ENCODE results near the gene CHD6. TPM values are rescaled to one million over a fixed set of nuclear protein-coding genes. Genes with fewer than 3 reads are reported as not detected.

The CHD6 gene
- total RNA-seq, 2 experiments from 2014 or later, result 26.9 to 45.7 TPM

- no TSS peak for BruUV-seq (replicated peaks)
- DNase-seq (ENCODE audit: low spot score), result no peak
- Histone ChIP-seq H3K9me2 (ENCODE audit: insufficient read depth, low read length) (no peaks in the 10 kb centered on the region), H3K27ac (ENCODE audit: low read depth, low read length, poor library complexity, severe bottlenecking) (no peak overlapping the region), H3K79me2 (ENCODE audit: insufficient read depth, low read depth, low read length) (no peaks in the 10 kb centered on the region), H3K36me3 (ENCODE audit: insufficient read depth, low read length) (peaks cover 48% of the 10 kb centered on the region), H3K4me3 (ENCODE audit: low read depth, low read length, poor library complexity, severe bottlenecking) (no peak overlapping the region), H3K4me2 (ENCODE audit: low read length) (no peak overlapping the region), H3K4me1 (ENCODE audit: insufficient read depth, low read length, poor library complexity, severe bottlenecking) (no peaks in the 10 kb centered on the region), H4K20me1 (ENCODE audit: insufficient read depth, low read length) (no peaks in the 10 kb centered on the region), H3K9me3 (ENCODE audit: low read length) (0 out of 2 replicates have a peak, but pooled peaks cover 4% of the 10 kb centered on the region), H2AFZ (ENCODE audit: low read length) (no peak overlapping the region)
- intact Hi-C loops (cut with micrococcal nuclease; ENCODE audit: unreplicated experiment), result no loop called here
- CTCF ChIA-PET (ENCODE audit: unreplicated experiment), result no interaction called here
- TF ChIP-seq CTCF (conservative IDR thresholded peaks at IDR 0.05; ENCODE audit: low read length) (no peak), EZH2phosphoT487 (IDR thresholded peaks at IDR 0.05; ENCODE audit: borderline replicate concordance, low read depth, low read length) (no peak)
- POLR2A ChIA-PET, result no interaction called here
Observed at GRCh38 chr20:41436679-41437078, 181.5 kb downstream of the CHD6 start.

- no peak overlapping the region for H2AFZ ChIP-seq (ENCODE audit: low read length)
- TF ChIP-seq EZH2phosphoT487 (IDR thresholded peaks at IDR 0.05; ENCODE audit: borderline replicate concordance, low read depth, low read length) (no peak), CTCF (conservative IDR thresholded peaks at IDR 0.05; ENCODE audit: low read length) (no peak)
- no peaks in the 10 kb centered on the region for H3K4me1 ChIP-seq (ENCODE audit: insufficient read depth, low read length, poor library complexity, severe bottlenecking)
- H3K4me2 ChIP-seq (ENCODE audit: low read length), result no peak overlapping the region
- no peaks in the 10 kb centered on the region for H3K9me2 ChIP-seq (ENCODE audit: insufficient read depth, low read length)
- intact Hi-C loops (cut with micrococcal nuclease; ENCODE audit: unreplicated experiment), result no loop called here
- H3K27ac ChIP-seq (ENCODE audit: low read depth, low read length, poor library complexity, severe bottlenecking), result no peak overlapping the region
- peaks cover 42% of the 10 kb centered on the region for H3K36me3 ChIP-seq (ENCODE audit: insufficient read depth, low read length)
- 0 out of 2 replicates have a peak, but pooled peaks cover 4% of the 10 kb centered on the region for H3K9me3 ChIP-seq (ENCODE audit: low read length)
- ChIA-PET CTCF (ENCODE audit: unreplicated experiment) (no interaction called here), POLR2A (interaction anchor here (1.4 kb wide), 1 partner anchor 9 kb away, joined by 3 read pairs; no protein-coding TSS in a partner anchor)
- no peak overlapping the region for H3K4me3 ChIP-seq (ENCODE audit: low read depth, low read length, poor library complexity, severe bottlenecking)
- DNase-seq (ENCODE audit: low spot score), result no peak
- no TSS peak for BruUV-seq (replicated peaks)
- no peaks in the 10 kb centered on the region for H4K20me1 ChIP-seq (ENCODE audit: insufficient read depth, low read length)
- no peaks in the 10 kb centered on the region for H3K79me2 ChIP-seq (ENCODE audit: insufficient read depth, low read depth, low read length)
Observed at GRCh38 chr20:41433203-41433602, 185.0 kb downstream of the CHD6 start.

- Histone ChIP-seq H4K20me1 (ENCODE audit: insufficient read depth, low read length) (no peaks in the 10 kb centered on the region), H3K4me3 (ENCODE audit: low read depth, low read length, poor library complexity, severe bottlenecking) (no peak overlapping the region), H3K27ac (ENCODE audit: low read depth, low read length, poor library complexity, severe bottlenecking) (no peak overlapping the region), H3K4me2 (ENCODE audit: low read length) (no peak overlapping the region), H2AFZ (ENCODE audit: low read length) (no peak overlapping the region), H3K9me3 (ENCODE audit: low read length) (0 out of 2 replicates have a peak, but pooled peaks cover 4% of the 10 kb centered on the region), H3K9me2 (ENCODE audit: insufficient read depth, low read length) (no peaks in the 10 kb centered on the region), H3K36me3 (ENCODE audit: insufficient read depth, low read length) (peaks cover 47% of the 10 kb centered on the region), H3K79me2 (ENCODE audit: insufficient read depth, low read depth, low read length) (no peaks in the 10 kb centered on the region), H3K4me1 (ENCODE audit: insufficient read depth, low read length, poor library complexity, severe bottlenecking) (no peaks in the 10 kb centered on the region)
- intact Hi-C loops (cut with micrococcal nuclease; ENCODE audit: unreplicated experiment), result no loop called here
- ChIA-PET CTCF (ENCODE audit: unreplicated experiment) (no interaction called here), POLR2A (interaction anchor here (1.4 kb wide), 1 partner anchor 10 kb away, joined by 3 read pairs; no protein-coding TSS in a partner anchor)
- DNase-seq (ENCODE audit: low spot score), result no peak
- TF ChIP-seq EZH2phosphoT487 (IDR thresholded peaks at IDR 0.05; ENCODE audit: borderline replicate concordance, low read depth, low read length), result no peak
- TF ChIP-seq CTCF (conservative IDR thresholded peaks at IDR 0.05; ENCODE audit: low read length), result no peak
- BruUV-seq (replicated peaks), result no TSS peak
Observed at GRCh38 chr20:41432746-41433145, 185.4 kb downstream of the CHD6 start.

Data from OCI-LY7 (cell line).